GM18907 (cell line): Measurements from ENCODE around the gene TSPAN18.

ENCODE experiments used
- ATAC-seq: cut with Tn5 transposase; IDR thresholded peaks from one replicate; pipeline ENCODE4 v1.9.1; 2021; ENCODE audit warnings: mild to moderate bottlenecking, moderate library complexity; ENCODE audit not compliant: unreplicated experiment

TSPAN18 gene

DNA sequence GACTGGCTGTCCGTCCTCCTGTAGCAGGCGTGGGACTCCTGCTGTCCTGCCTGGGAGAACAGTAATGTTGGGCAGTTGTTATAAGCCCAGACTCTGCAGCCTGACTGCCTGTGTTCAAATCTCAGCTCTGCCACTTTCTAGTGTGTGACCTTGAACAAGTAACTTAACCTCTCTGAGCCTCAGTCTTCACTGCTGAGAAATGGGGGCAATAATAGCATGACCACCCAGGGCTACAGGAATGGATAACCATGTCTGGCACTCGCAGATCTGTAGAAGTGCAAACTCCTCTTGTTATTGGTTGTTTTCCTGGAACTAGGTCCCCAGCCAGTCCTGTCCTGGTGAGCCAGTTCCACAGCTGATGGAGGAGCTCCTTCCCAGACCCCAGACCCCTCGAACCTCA is 154.2 kb downstream of the TSPAN18 start:
- ATAC-seq = no peak

- no peak for ATAC-seq
These were observed 156.5 kb downstream of the TSPAN18 start for GRCh38 chr11:44883277-44883676.

DNA sequence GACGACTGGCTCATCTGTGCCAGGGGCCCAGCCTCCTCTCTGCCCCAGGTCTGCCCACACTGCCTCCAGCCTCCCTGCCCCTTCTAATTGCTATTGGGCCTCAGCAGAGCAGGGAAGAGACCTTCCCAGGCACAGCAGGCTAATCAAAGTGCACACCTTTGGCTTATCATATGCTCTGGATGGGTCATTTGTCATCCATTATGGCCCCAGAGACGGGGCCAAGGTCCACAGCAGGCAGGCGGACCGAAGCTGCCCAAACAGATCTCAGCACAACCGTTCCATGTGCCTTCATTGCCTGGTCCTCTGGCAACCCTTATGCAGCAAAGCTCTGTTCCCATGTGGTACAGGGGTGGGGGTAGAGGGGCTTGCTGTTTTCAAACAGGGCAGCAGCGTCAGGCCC is 157.3 kb downstream of the TSPAN18 start:
- no peak for ATAC-seq

GRCh38 chr11:44885065-44885810 is 158.5 kb downstream of the TSPAN18 start:
- ATAC-seq = no peak

DNA sequence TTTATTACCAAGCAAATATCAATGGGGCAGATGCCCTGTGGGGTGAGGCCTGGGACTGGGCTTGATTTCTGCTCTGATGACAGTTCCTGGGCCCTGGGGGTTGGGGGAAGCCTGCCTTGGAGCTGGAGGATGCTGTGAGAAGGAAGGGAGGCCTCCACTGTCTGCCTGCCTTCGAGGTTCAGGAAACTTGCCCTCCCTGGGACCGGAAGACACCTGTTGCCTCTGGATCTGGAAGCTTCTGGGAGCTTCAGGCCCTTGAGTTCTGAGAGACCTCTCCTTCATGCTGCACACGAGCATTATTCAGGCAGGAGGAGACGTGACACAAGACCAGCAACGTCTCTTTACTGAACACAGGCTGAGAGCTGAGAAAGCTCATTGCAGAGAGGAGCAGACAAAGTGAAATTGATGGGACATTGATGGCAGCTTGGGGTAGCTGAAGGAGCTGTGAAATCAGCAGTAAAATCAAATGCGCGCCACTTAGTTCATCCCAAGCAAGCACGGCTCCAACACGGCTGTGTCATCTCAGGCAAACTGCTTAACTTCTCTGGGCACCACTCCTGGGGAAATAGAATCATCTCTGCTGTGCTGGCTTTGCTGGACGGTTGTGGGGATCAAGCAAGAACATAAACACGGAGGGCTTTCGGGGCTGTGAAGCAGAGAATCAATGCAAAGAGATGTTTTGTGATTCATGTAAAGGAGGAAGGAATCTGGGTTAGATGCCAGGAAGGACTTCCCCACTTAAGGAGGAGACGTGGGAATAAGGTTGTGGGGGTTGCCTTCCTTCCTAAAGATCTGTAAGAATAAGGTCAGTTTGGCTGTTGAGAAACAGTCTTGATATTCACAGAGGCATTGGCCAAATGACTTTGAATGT is 159.4 kb downstream of the TSPAN18 start:
- ATAC-seq = no peak

DNA sequence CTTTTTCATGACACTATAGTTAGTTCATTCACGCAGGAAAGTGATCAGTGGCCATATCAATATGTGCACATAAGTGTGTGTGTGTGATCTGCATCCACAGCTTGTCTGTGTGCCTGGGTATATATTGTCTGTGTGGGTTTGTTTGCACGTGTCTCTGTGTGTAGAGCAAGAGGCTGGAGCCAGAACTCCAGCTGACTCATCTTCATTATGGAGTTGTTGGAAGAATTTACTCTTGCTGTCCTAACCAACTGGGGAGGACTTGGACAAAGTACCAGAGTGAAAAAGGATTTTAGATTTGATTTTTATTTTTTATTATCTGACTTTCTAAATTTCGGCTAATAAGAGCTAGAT is 160.0 kb downstream of the TSPAN18 start:
- no peak for ATAC-seq

DNA sequence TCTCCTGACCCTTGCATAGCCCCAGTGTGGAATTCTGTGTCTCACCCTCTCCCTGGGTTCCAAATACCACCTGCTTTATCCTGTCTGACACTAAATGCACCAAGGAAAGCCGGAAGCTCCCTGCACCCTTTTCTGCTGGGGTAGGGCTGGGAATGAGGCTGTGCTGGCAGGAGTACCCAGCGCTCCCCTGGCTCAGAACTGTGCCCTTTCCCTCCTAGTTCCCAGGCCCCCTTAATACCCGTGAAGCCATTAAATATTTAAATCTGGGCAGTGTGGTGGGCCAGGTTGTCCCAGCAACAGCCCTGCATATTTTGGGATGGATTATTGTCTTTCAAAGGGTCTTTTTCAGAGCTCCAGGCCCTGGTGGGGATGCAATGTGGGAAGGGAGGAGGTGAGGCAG is 160.9 kb downstream of the TSPAN18 start:
- no peak for ATAC-seq

DNA sequence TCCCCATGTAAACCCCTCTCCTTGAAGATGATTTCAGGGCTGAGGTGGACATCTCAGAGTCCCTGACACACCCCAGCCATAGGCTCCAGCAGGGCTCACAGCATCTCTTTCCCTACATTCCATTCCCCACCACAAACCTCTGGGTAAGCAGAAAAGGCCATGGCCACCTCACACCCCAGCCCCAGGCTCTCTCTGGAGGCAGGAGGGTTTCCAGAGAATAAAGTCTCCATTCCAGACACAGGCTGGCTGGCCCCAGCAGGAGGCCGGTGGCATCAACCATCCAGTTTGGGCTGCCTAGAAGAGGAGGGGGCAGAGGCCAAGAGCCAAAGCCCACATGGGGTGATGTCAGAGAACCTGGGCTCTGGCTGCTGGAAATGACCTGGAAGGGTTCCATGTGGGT is 162.5 kb downstream of the TSPAN18 start:
- no peak for ATAC-seq

- no peak for ATAC-seq
These were observed 166.1 kb downstream of the TSPAN18 start for GRCh38 chr11:44892843-44893242.

- ATAC-seq = no peak
These were observed 166.6 kb downstream of the TSPAN18 start for GRCh38 chr11:44893308-44893822.

- ATAC-seq = peak; percentile 54
These were observed 167.3 kb downstream of the TSPAN18 start for GRCh38 chr11:44893846-44894617.

DNA sequence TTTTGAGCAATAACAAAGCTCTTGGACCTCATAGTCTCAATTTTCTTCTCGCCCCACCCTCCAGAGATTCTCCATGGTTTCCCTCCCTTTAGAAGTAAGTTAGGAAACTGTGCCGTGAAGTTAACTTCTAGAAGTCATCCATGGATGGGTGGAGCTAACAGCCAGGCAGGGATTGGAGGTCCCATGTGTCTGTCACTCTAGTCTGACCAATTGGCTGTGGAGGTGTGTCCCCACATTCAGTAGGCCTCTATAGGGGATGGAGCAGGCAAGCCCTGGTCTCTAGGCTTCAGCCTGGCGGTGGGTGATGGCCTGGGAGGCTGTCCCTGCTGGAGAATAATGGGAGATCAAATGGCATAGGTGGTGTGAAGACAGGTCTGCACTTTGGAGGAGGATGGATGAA is 173.2 kb downstream of the TSPAN18 start:
- ATAC-seq = no peak

GRCh38 chr11:44901120-44901633 is 174.4 kb downstream of the TSPAN18 start:
- ATAC-seq = no peak

DNA sequence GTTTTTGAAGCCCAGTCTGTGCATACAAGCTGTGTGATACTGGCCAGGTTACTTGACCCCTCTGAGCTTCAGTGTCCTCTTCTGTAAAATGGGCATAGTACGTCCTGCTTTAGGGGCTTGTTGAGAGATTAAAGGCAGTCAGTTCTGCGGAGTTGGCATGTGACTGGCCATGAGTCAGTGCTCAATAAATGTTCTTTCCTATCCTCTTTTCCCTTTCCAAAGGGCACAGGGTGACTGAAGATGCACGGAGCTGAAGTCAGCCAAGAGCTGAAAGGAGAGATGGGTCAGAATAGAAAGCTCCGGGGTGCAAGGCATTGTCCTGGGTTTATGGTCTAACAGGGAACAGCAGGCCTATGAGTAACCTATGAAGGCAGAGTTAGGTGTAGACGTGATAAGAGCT is 175.0 kb downstream of the TSPAN18 start:
- no peak for ATAC-seq

DNA sequence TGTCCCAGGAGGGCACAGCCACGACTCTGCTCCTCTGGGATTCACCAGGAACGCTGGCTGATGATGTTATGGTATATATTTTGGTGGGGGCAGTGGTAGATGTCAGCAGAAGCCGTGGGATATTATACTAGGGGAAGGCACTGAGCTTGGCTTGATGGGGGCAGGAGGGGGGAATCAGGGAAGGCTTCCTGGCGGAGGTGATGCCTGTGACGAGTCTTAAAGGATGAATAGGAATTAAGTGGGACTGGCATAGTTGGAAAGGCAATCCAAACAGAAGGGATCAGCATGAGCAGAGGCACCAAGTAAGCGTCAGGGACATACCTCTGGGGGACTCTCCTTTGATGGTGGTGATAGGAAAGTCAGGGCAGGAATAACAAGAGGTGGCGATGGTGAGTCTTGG is 176.3 kb downstream of the TSPAN18 start:
- ATAC-seq = no peak

GRCh38 chr11:44903518-44903917 is 176.8 kb downstream of the TSPAN18 start:
- no peak for ATAC-seq

GRCh38 chr11:44904261-44905020 is 177.7 kb downstream of the TSPAN18 start:
- ATAC-seq = no peak

DNA sequence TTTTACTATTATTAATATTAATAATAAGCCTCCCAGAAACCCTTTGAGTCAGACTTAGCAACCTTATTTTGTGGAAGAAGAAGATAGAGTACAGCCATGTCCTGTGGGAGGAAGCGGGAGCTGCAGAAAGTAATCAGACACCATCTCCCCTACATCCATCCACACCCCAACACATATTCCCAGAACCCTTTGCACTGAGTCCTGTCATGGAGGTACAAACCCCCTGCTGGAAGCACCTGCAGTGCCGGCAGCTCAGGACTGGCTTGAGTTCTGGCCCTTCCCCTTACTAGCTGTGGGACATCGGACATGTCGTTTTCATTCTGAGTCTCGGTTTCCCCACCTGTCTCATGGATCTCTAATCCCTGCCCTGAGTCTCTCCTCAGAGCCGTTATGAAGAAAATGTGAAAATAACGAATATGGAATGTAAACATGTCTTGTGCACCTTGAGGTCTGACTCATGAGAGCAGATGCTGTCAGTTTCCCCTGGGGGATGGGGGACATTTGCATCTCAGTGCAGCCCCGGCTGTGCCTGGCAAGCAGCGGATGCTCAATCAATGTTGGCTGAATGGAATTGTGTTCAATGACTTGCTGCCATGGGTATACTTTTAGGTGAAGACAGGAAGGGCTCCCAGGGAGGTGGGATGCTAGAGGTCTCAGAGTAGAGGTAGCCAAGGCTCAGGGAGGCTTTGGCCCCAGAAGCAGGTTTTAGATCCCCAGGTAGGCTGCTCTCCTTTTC is 178.5 kb downstream of the TSPAN18 start:
- ATAC-seq = no peak

DNA sequence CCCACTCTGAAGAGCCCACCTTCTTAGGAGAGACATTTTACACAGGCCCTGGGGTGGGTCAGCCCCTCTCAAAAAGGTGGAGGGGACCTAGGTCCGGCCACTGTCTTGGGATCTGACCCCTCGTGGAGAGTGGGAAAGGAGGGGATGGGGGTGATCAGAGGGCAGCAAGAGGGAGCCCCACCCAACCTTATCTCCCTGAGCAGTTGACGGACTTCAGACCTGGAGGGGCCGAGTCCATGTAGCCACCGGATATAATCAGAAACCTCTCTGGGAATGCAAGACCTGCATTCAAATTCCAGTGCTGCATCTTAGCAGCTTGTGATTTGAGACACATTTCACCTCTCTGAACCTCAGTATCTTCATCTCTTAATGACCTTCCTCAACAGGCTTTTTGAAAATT is 179.9 kb downstream of the TSPAN18 start:
- no peak for ATAC-seq

DNA sequence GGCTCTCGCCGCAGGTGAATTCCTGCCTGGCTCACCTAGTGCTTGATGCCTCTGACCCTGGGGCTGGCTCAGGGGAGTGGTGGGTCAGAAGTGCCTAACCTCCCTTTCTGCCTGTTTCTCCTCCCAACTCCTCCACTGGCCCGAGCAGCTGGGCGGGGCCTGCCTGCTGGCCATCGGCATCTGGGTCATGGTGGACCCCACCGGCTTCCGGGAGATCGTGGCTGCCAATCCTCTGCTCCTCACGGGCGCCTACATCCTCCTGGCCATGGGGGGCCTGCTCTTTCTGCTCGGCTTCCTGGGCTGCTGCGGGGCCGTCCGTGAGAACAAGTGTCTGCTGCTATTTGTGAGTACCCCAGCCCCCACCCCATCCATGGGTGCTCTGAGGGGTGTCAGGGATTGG is 182.8 kb downstream of the TSPAN18 start:
- ATAC-seq = no peak
